Measurements from ENCODE around the gene FOXE1.

The FOXE1 gene

DNA sequence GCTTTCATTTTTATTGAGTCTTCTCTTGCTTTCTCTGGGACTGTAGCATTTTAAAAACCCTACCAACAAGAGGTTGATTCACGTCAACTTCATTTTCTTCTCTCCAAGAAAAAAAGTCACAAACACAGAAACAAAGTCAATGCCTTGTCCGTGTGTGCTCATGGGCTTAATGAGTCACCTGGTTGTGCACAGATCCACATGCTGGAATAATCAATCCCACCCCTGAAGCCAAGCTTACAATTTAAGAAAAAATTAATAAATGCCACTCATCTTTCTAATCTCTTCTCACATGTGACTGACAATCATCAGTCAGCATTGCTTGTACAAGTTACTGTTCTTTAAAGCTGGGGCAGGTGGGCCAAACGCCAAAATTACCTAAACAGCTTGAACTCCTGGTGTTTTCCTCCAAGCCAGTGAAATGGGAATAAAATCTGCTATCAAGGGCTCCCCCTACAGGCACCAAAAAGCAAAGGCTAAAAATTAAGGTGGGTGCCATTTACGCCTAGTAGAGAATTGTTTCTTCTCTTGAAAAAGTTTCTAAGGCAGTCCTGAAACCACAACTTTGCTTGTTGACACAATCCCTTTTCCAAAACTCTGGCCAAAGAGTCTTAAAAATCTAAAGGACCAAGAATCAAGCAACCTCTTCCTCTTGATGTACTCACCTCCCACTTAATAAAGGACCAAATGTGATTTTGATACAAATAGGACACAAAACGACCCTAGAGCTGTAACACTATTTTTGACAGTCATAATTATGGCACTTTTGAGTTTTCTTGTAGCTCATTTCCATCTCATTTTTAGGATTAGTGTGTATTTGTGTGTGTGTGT, 47.9 kb downstream of the FOXE1 start:
- DNase-seq (ENCODE audit: low read depth), result peak; percentile 69
- TF ChIP-seq, protein P1, sequence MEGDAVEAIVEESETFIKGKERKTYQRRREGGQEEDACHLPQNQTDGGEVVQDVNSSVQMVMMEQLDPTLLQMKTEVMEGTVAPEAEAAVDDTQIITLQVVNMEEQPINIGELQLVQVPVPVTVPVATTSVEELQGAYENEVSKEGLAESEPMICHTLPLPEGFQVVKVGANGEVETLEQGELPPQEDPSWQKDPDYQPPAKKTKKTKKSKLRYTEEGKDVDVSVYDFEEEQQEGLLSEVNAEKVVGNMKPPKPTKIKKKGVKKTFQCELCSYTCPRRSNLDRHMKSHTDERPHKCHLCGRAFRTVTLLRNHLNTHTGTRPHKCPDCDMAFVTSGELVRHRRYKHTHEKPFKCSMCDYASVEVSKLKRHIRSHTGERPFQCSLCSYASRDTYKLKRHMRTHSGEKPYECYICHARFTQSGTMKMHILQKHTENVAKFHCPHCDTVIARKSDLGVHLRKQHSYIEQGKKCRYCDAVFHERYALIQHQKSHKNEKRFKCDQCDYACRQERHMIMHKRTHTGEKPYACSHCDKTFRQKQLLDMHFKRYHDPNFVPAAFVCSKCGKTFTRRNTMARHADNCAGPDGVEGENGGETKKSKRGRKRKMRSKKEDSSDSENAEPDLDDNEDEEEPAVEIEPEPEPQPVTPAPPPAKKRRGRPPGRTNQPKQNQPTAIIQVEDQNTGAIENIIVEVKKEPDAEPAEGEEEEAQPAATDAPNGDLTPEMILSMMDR (conservative IDR thresholded peaks at IDR 0.05; ENCODE audit: control insufficient read depth, insufficient read depth, low read depth, low read length), result peak; percentile 85
- H3K4me3 ChIP-seq (ENCODE audit: control insufficient read depth, low read depth, low read length), result no peak overlapping the region

DNA sequence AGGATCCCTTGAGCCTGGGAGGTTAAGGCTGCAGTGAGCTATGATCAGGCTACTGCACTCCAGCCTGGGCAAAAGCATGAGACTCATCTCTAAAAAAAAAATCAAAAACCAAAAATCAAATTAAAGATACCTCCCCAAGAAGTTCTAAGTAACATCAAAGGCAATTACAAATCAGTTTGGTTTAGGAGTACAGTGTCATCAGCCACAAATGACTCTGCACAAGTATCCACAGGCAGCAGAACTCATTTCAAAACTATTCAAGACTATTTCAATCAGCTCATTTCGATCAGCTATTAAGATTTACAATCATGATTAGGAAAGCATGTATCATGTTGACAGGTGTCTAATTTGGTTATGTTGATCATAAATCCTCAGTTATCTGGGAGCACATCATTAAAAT, 50.2 kb downstream of the FOXE1 start:
- TF ChIP-seq, protein P1 (conservative IDR thresholded peaks at IDR 0.05; ENCODE audit: control insufficient read depth, insufficient read depth, low read depth, low read length), result no peak
- DNase-seq (ENCODE audit: low read depth), result no peak
- H3K4me3 ChIP-seq (ENCODE audit: control insufficient read depth, low read depth, low read length), result no peak overlapping the region

DNA sequence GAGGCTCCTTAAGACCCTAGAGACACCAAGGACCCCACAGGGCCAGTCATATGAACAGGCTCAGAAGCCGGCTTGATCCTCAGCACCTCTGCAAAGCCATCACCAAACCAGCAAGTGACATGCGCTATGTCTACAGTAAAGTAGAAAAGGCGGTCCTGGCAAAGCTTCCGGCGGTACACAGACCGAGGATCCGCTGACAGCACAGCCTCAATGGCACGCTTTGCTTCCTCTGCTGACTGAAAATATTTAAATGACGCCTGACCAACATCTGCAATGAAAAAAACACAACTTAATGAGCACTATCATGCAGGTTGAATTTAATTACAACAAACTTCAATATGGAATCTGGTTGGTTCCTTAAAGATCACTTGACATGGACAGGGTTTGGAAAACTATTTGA, 51.7 kb downstream of the FOXE1 start:
- DNase-seq (ENCODE audit: low read depth), result no peak
- H3K4me3 ChIP-seq (ENCODE audit: control insufficient read depth, low read depth, low read length), result no peak overlapping the region

DNA sequence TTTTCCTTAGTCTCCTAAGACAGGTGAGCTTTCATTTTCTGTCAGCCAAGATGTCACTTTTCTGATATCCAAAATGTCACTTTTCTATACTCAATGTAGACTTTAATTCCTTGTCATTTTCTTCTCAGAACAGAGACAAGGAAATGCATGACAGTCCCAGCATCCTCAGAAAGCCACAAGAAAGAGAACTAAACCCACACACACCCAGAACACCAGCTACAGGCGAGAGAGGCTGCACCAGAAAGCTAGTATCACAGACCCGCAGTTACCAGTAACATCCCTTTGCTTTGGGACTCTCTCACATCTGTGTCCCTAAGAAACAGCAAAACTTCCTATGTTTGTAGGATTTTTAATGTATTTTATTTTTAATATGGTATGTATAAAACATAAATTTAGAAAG, 52.2 kb downstream of the FOXE1 start:
- H3K4me3 ChIP-seq (ENCODE audit: control insufficient read depth, low read depth, low read length), result no peak overlapping the region
- TF ChIP-seq, protein P1 (conservative IDR thresholded peaks at IDR 0.05; ENCODE audit: control insufficient read depth, insufficient read depth, low read depth, low read length), result no peak
- DNase-seq (ENCODE audit: low read depth), result no peak

More for the DNA sequence above, 51.7 kb downstream of the FOXE1 start:
- TF ChIP-seq, protein P1 (conservative IDR thresholded peaks at IDR 0.05; ENCODE audit: control insufficient read depth, insufficient read depth, low read depth, low read length), result no peak
